Uterus (tissue), 4 donors: ENCODE measurements around the gene NRM. TPM values are rescaled to one million over a fixed set of nuclear protein-coding genes. Genes with fewer than 3 reads are reported as not detected.

Experiments
- DNase-seq, 2 donors: peaks; one replicate each; pipeline ENCODE4 v3.0.0-alpha.2; 2019 to 2020
- H3K27ac ChIP-seq, 2 donors: fragments of 200-600 bp; sonication (generic); 1 replicate in 1 of 2; 2 replicates in 1 of 2; pipeline ENCODE4 v1.5.1; 2016 to 2018
- H3K27me3 ChIP-seq, 2 donors: fragments of 200-600 bp; sonication (generic); one replicate each; pipeline ENCODE4 v1.5.1; 2018 to 2019; ENCODE audit warnings: control low read depth in 1 of 2
- H3K36me3 ChIP-seq, 2 donors: fragments of 200-600 bp; sonication (generic); one replicate each; pipeline ENCODE4 v1.5.1; 2019; ENCODE audit warnings: control low read depth in 1 of 2
- H3K4me1 ChIP-seq, 2 donors: fragments of 200-600 bp; sonication (generic); one replicate each; pipeline ENCODE4 v1.5.1; 2018 to 2019; ENCODE audit warnings: control low read depth in 1 of 2
- H3K4me3 ChIP-seq, 2 donors: fragments of 200-600 bp; sonication (generic); 1 replicate in 1 of 2; 2 replicates in 1 of 2; pipeline ENCODE4 v1.5.1; 2018 to 2019; ENCODE audit warnings: mild to moderate bottlenecking in 1 of 2
- H3K9me3 ChIP-seq, 2 donors: fragments of 200-600 bp; sonication (generic); one replicate each; pipeline ENCODE4 v1.5.1; 2019; ENCODE audit warnings: control low read depth in 1 of 2
- CTCF ChIP-seq, 4 experiments: fragments of 200-600 bp in 2 of 4; fragments of 450-650 bp in 2 of 4; sonication (generic) in 2 of 4; IDR thresholded peaks; one replicate each; pipeline ENCODE4 v1.5.1; 2016 to 2019; ENCODE audit warnings: antibody characterized with exemption in 4 of 4, mild to moderate bottlenecking in 2 of 4, moderate library complexity in 1 of 4
- POLR2A ChIP-seq, 2 donors: fragments of 450-650 bp; IDR thresholded peaks; one replicate each; pipeline ENCODE4 v1.6.1; 2016; ENCODE audit warnings: antibody characterized with exemption in 2 of 2, mild to moderate bottlenecking in 1 of 2, moderate library complexity in 1 of 2
- intact Hi-C: fragments of 100-400 bp; cut with DNase I; formaldehyde crosslinking; loops from one replicate; pipeline ENCODE4 v1.15.1; 2023; ENCODE audit warnings: low total_unique reads
- small RNA-seq: library from RNA; depleted of rRNA; stranded (forward); fragments of <200 nt; gene quantifications from one replicate; pipeline ENCODE3, GENCODE V24; 2016
- total RNA-seq, 4 donors: library from RNA; depleted of rRNA in 3 of 4; stranded (reverse); fragments of >200 nt in 3 of 4; gene quantifications; one replicate each; pipeline versions ENCODE4 v1.1.0 to v1.2.4, GENCODE V29; 2014 to 2023
- donor health status: DM: yes; HTN: yes; CAD: no.

NRM gene
- total RNA-seq, 4 donors from 2014 or later: 0.59 to 29.3 (median 5.4) TPM

GRCh38 chr6:30645989-30646388, 44.8 kb downstream of the NRM start:
- Histone ChIP-seq H3K9me3 (no peaks in the 10 kb centered on the region), H3K27ac (peak overlapping the region; percentile 92 to 95), H3K27me3 (no peaks in the 10 kb centered on the region), H3K36me3 (no peaks in the 10 kb centered on the region), H3K4me3 (no peak overlapping the region), H3K4me1 (peaks cover 4 to 6% of the 10 kb centered on the region in 2 donors)
- no peak for DNase-seq
- TF ChIP-seq POLR2A (IDR thresholded peaks at IDR 0.05) (no peak), CTCF (IDR thresholded peaks at IDR 0.05) (no peak)
- intact Hi-C loops: no loop called here

GRCh38 chr6:30644769-30645168, 46.0 kb downstream of the NRM start:
- no peak overlapping the region for H3K27ac ChIP-seq
- no peak for DNase-seq
- H3K27me3 ChIP-seq: no peaks in the 10 kb centered on the region
- intact Hi-C loops: no loop called here
- H3K9me3 ChIP-seq: no peaks in the 10 kb centered on the region
- TF ChIP-seq POLR2A (IDR thresholded peaks at IDR 0.05) (no peak), CTCF (IDR thresholded peaks at IDR 0.05) (no peak)
- H3K36me3 ChIP-seq: no peaks in the 10 kb centered on the region
- H3K4me1 ChIP-seq: peaks cover 4 to 6% of the 10 kb centered on the region in 2 donors
- H3K4me3 ChIP-seq: no peak overlapping the region

GRCh38 chr6:30643656-30644055, 47.1 kb downstream of the NRM start:
- Histone ChIP-seq H3K27me3 (no peaks in the 10 kb centered on the region), H3K27ac (no peak overlapping the region), H3K4me1 (peaks cover 4 to 6% of the 10 kb centered on the region in 2 donors), H3K36me3 (no peaks in the 10 kb centered on the region), H3K9me3 (no peaks in the 10 kb centered on the region), H3K4me3 (no peak overlapping the region)
- intact Hi-C loops: no loop called here
- no peak for DNase-seq
- TF ChIP-seq CTCF (IDR thresholded peaks at IDR 0.05) (no peak), POLR2A (IDR thresholded peaks at IDR 0.05) (no peak)

- intact Hi-C loops: no loop called here
- no peak overlapping the region for H3K27ac ChIP-seq
- H3K9me3 ChIP-seq: no peaks in the 10 kb centered on the region
- H3K27me3 ChIP-seq: no peaks in the 10 kb centered on the region
- no peak overlapping the region for H3K4me3 ChIP-seq
- no peaks in the 10 kb centered on the region for H3K36me3 ChIP-seq
- TF ChIP-seq POLR2A (IDR thresholded peaks at IDR 0.05) (no peak), CTCF (IDR thresholded peaks at IDR 0.05) (no peak)
- H3K4me1 ChIP-seq: no peaks in the 10 kb centered on the region
- no peak for DNase-seq
Measured at GRCh38 chr6:30641048-30641447, 49.7 kb downstream of the NRM start.

- H3K4me1 ChIP-seq: no peaks in the 10 kb centered on the region
- H3K4me3 ChIP-seq: no peak overlapping the region
- no peaks in the 10 kb centered on the region for H3K36me3 ChIP-seq
- no peaks in the 10 kb centered on the region for H3K27me3 ChIP-seq
- no peak for DNase-seq
- H3K27ac ChIP-seq: no peak overlapping the region
- TF ChIP-seq POLR2A (IDR thresholded peaks at IDR 0.05) (no peak), CTCF (IDR thresholded peaks at IDR 0.05) (no peak)
- intact Hi-C loops: no loop called here
- no peaks in the 10 kb centered on the region for H3K9me3 ChIP-seq
Measured at GRCh38 chr6:30640481-30640880, 50.3 kb downstream of the NRM start.

Small RNAs within 50 kb of the gene (small RNA-seq; reads per million reads assigned to genes)
- not detected for gene RF00019

Other genes with a start within 250 kb of the NRM start
- 100 to 1,000 TPM; 207 to 628 (median 416) TPM for gene HLA-E, start 201.5 kb downstream of the NRM start, total RNA-seq
- 100 to 1,000 TPM in 2 of 4 donors, 10 to 100 TPM in 1, 1 to 10 TPM in 1; 7.2 to 150 (median 79.5) TPM for gene GNL1, start 134.5 kb downstream of the NRM start, total RNA-seq
- 10 to 100 TPM in 2 of 4 donors, 1 to 10 TPM in 2; 4.4 to 23.0 (median 16.2) TPM for gene PRR3, start 133.7 kb downstream of the NRM start, total RNA-seq
- gene ABCF1, start 119.5 kb downstream of the NRM start, total RNA-seq: 10 to 100 TPM; 17.4 to 48.6 (median 28.9) TPM
- gene PPP1R10, start 73.7 kb downstream of the NRM start, total RNA-seq: 10 to 100 TPM; 24.1 to 86.0 (median 40.2) TPM
- gene MRPS18B, start 73.1 kb downstream of the NRM start, total RNA-seq: 10 to 100 TPM; 15.1 to 45.5 (median 36.7) TPM
- gene ATAT1, start 64.1 kb downstream of the NRM start, total RNA-seq: 10 to 100 TPM in 2 of 4 donors, 1 to 10 TPM in 1, not detected in 1; 8.5 to 10.2 (median 10.1) TPM
- gene C6orf136, start 43.9 kb downstream of the NRM start, total RNA-seq: 10 to 100 TPM in 1 of 4 donors, 1 to 10 TPM in 3; 5.6 to 22.2 (median 7.7) TPM
- gene DHX16, start 18.0 kb downstream of the NRM start, total RNA-seq: 10 to 100 TPM in 2 of 4 donors, 1 to 10 TPM in 2; 3.2 to 31.8 (median 16.3) TPM
- 100 to 1,000 TPM in 1 of 4 donors, 10 to 100 TPM in 3; 15.4 to 114 (median 18.2) TPM for gene PPP1R18, start 4.3 kb downstream of the NRM start, total RNA-seq
- gene MDC1, start 26.3 kb upstream of the NRM start, total RNA-seq: 10 to 100 TPM in 2 of 4 donors, 1 to 10 TPM in 2; 3.1 to 61.9 (median 10.2) TPM
- gene TUBB, start 29.4 kb upstream of the NRM start, total RNA-seq: 100 to 1,000 TPM; 130 to 426 (median 290) TPM
- gene FLOT1, start 51.7 kb upstream of the NRM start, total RNA-seq: 100 to 1,000 TPM in 1 of 4 donors, 10 to 100 TPM in 3; 47.1 to 155 (median 64.6) TPM
- gene IER3, start 53.6 kb upstream of the NRM start, total RNA-seq: 10 to 100 TPM in 2 of 4 donors, 1 to 10 TPM in 1, under 1 TPM in 1; 0.88 to 23.8 (median 10.4) TPM
- gene DDR1, start 193.5 kb upstream of the NRM start, total RNA-seq: 10 to 100 TPM in 2 of 4 donors, 1 to 10 TPM in 2; 2.1 to 74.1 (median 30.3) TPM
- gene GTF2H4, start 217.2 kb upstream of the NRM start, total RNA-seq: 10 to 100 TPM in 3 of 4 donors, not detected in 1; 27.4 to 96.6 (median 65.2) TPM
- 10 to 100 TPM; 12.6 to 34.2 (median 22.4) TPM for gene VARS2, start 223.3 kb upstream of the NRM start, total RNA-seq
- 1 to 10 TPM in 1 of 4 donors, not detected in 3; 1.1 TPM for gene SFTA2, start 241.2 kb upstream of the NRM start, total RNA-seq
- under 1 TPM in 1 of 4 donors, not detected in 3; under 0.01 TPM for gene MUCL3, start 250.0 kb upstream of the NRM start, total RNA-seq